Measurements from ENCODE around the gene DTX2.
"Not testable (repeated sequence)": the region's sequence is repeated elsewhere in the genome, so short reads cannot be mapped to it uniquely, and the experiment has no call there.

- not testable (repeated sequence) for TF ChIP-seq CTCF, EP300, POLR2A, POLR2AphosphoS5 (IDR thresholded peaks at IDR 0.05)
These were observed 26.5 kb downstream of the DTX2 start for GRCh38 chr7:76487969-76488368.
